Fibroblast of lung (primary cell): ENCODE results near the gene NUTM2E.
"Not testable (repeated sequence)": the region's sequence is repeated elsewhere in the genome, so short reads cannot be mapped to it uniquely, and the experiment has no call there.

Source experiments
- EZH2 ChIP-seq: IDR thresholded peaks from 2 replicates; pipeline ENCODE4 v1.5.1; 2012; ENCODE audit warnings: low read length, control low read depth, mild to moderate bottlenecking; ENCODE audit errors: missing control alignments
- TF ChIP-seq, protein P1 (sequence below), 2 donors: IDR thresholded peaks in 1 of 2; conservative IDR thresholded peaks in 1 of 2; 1 replicate in 1 of 2; 2 replicates in 1 of 2; pipeline ENCODE4 v1.5.1; 2011 to 2012; ENCODE audit warnings: low read length in 2 of 2, control low read depth in 1 of 2, inconsistent platforms in 1 of 2, low read depth in 1 of 2, mild to moderate bottlenecking in 1 of 2

DNA sequence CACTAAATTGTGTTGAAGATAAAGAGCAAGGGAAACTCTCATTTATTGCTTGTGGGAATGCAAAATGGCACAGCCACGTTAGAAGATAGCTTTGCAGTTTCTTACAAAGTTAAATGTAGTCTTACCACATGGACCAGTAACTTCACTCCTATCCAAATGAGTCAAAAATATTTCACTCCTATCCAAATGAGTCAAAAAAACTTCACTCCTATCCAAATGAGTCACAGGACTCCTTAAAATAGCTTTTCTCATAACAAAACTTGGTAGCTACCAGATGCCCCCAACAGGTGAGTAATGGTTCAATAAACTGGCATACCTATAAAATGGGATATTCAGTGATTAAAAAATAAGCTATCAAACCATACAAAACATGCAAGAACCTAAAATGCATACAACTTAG lies 27.2 kb upstream of the NUTM2E start:
- TF ChIP-seq, protein P1, sequence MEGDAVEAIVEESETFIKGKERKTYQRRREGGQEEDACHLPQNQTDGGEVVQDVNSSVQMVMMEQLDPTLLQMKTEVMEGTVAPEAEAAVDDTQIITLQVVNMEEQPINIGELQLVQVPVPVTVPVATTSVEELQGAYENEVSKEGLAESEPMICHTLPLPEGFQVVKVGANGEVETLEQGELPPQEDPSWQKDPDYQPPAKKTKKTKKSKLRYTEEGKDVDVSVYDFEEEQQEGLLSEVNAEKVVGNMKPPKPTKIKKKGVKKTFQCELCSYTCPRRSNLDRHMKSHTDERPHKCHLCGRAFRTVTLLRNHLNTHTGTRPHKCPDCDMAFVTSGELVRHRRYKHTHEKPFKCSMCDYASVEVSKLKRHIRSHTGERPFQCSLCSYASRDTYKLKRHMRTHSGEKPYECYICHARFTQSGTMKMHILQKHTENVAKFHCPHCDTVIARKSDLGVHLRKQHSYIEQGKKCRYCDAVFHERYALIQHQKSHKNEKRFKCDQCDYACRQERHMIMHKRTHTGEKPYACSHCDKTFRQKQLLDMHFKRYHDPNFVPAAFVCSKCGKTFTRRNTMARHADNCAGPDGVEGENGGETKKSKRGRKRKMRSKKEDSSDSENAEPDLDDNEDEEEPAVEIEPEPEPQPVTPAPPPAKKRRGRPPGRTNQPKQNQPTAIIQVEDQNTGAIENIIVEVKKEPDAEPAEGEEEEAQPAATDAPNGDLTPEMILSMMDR (conservative IDR thresholded peaks at IDR 0.05 in 1 of 2, IDR thresholded peaks at IDR 0.05 in 1 of 2; ENCODE audit: low read depth in 1 of 2, low read length in 2 of 2), result not testable (repeated sequence)
- TF ChIP-seq EZH2, result not testable (repeated sequence)
